HepG2 (cell line): ENCODE results near the gene SQSTM1. TPM values are rescaled to one million over a fixed set of nuclear protein-coding genes. Genes with fewer than 3 reads are reported as not detected.

Source experiments
- AGO1 ChIP-seq: fragments of 200-400 bp; formaldehyde crosslinking; IDR thresholded peaks from 2 replicates; pipeline ENCODE4 v1.6.1; 2017; ENCODE audit warnings: mild to moderate bottlenecking, low read depth, low read length, moderate library complexity; ENCODE audit not compliant: poor library complexity, severe bottlenecking
- BORCS8-MEF2B ChIP-seq: sonication (generic); formaldehyde crosslinking; IDR thresholded peaks from 2 replicates; pipeline ENCODE4 v1.8.0; 2022; ENCODE audit warnings: mild to moderate bottlenecking, missing genetic modification reagents
- HOXA9 ChIP-seq: sonication (generic); formaldehyde crosslinking; IDR thresholded peaks from 2 replicates; pipeline ENCODE4 v1.8.1; 2022; ENCODE audit warnings: missing genetic modification reagents, mild to moderate bottlenecking, moderate library complexity, borderline replicate concordance
- LCORL ChIP-seq, 2 experiments: fragments of 450-650 bp in 1 of 2; sonication (generic) in 1 of 2; formaldehyde crosslinking in 1 of 2; IDR thresholded peaks; 2 replicates each; pipeline versions ENCODE4 v1.5.0 to v1.6.1; 2017 to 2020; ENCODE audit warnings: antibody characterized with exemption in 1 of 2, missing genetic modification reagents in 1 of 2
- MAFK ChIP-seq, 2 experiments: IDR thresholded peaks in 1 of 2; conservative IDR thresholded peaks in 1 of 2; 2 replicates each; pipeline ENCODE4 v1.6.1; 2011; ENCODE audit warnings: improper control_type of control experiment in 2 of 2, low read length in 2 of 2
- POLR2A ChIP-seq, 2 experiments: IDR thresholded peaks; 2 replicates each; pipeline ENCODE4 v1.6.1; 2011; ENCODE audit warnings: low read depth in 2 of 2, low read length in 2 of 2, mild to moderate bottlenecking in 1 of 2, moderate library complexity in 1 of 2; ENCODE audit not compliant: insufficient read depth in 1 of 2
- RAD21 ChIP-seq: fragments of 450-650 bp; formaldehyde crosslinking; IDR thresholded peaks from 2 replicates; pipeline ENCODE4 v1.5.0; 2020; ENCODE audit warnings: mild to moderate bottlenecking
- RFXAP ChIP-seq: sonication (generic); formaldehyde crosslinking; IDR thresholded peaks from 2 replicates; pipeline ENCODE4 v1.4.0; 2020; ENCODE audit warnings: missing genetic modification reagents, borderline replicate concordance
- RXRB ChIP-seq: IDR thresholded peaks from 2 replicates; pipeline ENCODE4 v1.6.1; 2016; ENCODE audit warnings: borderline replicate concordance, missing genetic modification reagents, missing compliant biosample characterization
- SIN3A ChIP-seq: IDR thresholded peaks from 2 replicates; pipeline ENCODE4 v1.6.1; 2011; ENCODE audit warnings: low read depth, mild to moderate bottlenecking, control low read depth, low read length, borderline replicate concordance
- TP53 ChIP-seq: sonication (generic); formaldehyde crosslinking; conservative IDR thresholded peaks from 2 replicates; pipeline ENCODE4 v1.4.0; 2020; ENCODE audit warnings: missing genetic modification reagents
- ZEB1 ChIP-seq: IDR thresholded peaks from 2 replicates; pipeline ENCODE4 v1.6.1; 2012; ENCODE audit warnings: mild to moderate bottlenecking, low read depth, inconsistent platforms; ENCODE audit not compliant: insufficient replicate concordance
- ZFYVE20 ChIP-seq: sonication (generic); formaldehyde crosslinking; IDR thresholded peaks from 2 replicates; pipeline ENCODE4 v1.8.0; 2023; ENCODE audit warnings: low read depth, mild to moderate bottlenecking, moderate library complexity, missing genetic modification reagents, borderline replicate concordance
- ZNF350 ChIP-seq: sonication (generic); formaldehyde crosslinking; IDR thresholded peaks from 2 replicates; pipeline ENCODE4 v1.4.0; 2020; ENCODE audit warnings: mild to moderate bottlenecking, low read depth, missing genetic modification reagents, borderline replicate concordance
- ZNF460 ChIP-seq: sonication (generic); formaldehyde crosslinking; IDR thresholded peaks from 2 replicates; pipeline ENCODE4 v1.5.1; 2020; ENCODE audit warnings: missing genetic modification reagents, mild to moderate bottlenecking, borderline replicate concordance
- ZNF563 ChIP-seq: sonication (generic); formaldehyde crosslinking; IDR thresholded peaks from 2 replicates; pipeline ENCODE4 v1.8.0; 2022; ENCODE audit warnings: mild to moderate bottlenecking, moderate library complexity, missing genetic modification reagents
- ZNF660 ChIP-seq: sonication (generic); formaldehyde crosslinking; IDR thresholded peaks from 2 replicates; pipeline ENCODE4 v1.5.1; 2020; ENCODE audit warnings: mild to moderate bottlenecking, low read depth, missing genetic modification reagents, borderline replicate concordance
- ZNF768 ChIP-seq: sonication (generic); formaldehyde crosslinking; IDR thresholded peaks from 2 replicates; pipeline ENCODE4 v1.4.0; 2020; ENCODE audit warnings: missing genetic modification reagents
- polyA plus RNA-seq, 8 experiments: library from polyadenylated mRNA; depleted of rRNA in 3 of 8; stranded (reverse) in 7 of 8; unstranded in 1 of 8; fragments of >200 nt; fragmentation: Illumina TruSeq in 4 of 8; extraction: Trizol in 4 of 8; gene quantifications; 2 replicates each; pipeline versions ENCODE4 v1.2.1 to v1.2.3, GENCODE V29; 2011 to 2016; ENCODE audit warnings: low read depth in 4 of 8, missing spikeins in 1 of 8, mixed read lengths in 1 of 8; ENCODE audit not compliant: insufficient read depth in 1 of 8
- total RNA-seq, 5 experiments: library from RNA; depleted of rRNA; stranded (reverse); fragments of >200 nt; fragmentation: Illumina TruSeq; extraction: Trizol; gene quantifications; 2 replicates each; pipeline ENCODE4 v1.2.3, GENCODE V29; 2016; ENCODE audit warnings: low read depth in 1 of 5
- TF ChIP-seq, protein P1 (sequence below): IDR thresholded peaks from 2 replicates; pipeline ENCODE4 v1.6.1; 2016; ENCODE audit warnings: missing genetic modification reagents, missing compliant biosample characterization
- TF ChIP-seq, protein P2 (sequence below): sonication (generic); formaldehyde crosslinking; IDR thresholded peaks from 2 replicates; pipeline ENCODE4 v1.9.0; 2021; ENCODE audit warnings: missing genetic modification reagents, borderline replicate concordance
- TF ChIP-seq, protein P3 (sequence below): IDR thresholded peaks from 2 replicates; pipeline ENCODE4 v1.6.1; 2016
- TF ChIP-seq, protein P4 (sequence below): IDR thresholded peaks from 2 replicates; pipeline ENCODE4 v1.6.1; 2016; ENCODE audit warnings: low read depth

Gene SQSTM1
- total and polyA plus RNA-seq, 2 of the 13 experiments (the other 11 are each of a cell fraction or from before 2014, with no cell fraction given), result 90.9 to 160 TPM

DNA sequence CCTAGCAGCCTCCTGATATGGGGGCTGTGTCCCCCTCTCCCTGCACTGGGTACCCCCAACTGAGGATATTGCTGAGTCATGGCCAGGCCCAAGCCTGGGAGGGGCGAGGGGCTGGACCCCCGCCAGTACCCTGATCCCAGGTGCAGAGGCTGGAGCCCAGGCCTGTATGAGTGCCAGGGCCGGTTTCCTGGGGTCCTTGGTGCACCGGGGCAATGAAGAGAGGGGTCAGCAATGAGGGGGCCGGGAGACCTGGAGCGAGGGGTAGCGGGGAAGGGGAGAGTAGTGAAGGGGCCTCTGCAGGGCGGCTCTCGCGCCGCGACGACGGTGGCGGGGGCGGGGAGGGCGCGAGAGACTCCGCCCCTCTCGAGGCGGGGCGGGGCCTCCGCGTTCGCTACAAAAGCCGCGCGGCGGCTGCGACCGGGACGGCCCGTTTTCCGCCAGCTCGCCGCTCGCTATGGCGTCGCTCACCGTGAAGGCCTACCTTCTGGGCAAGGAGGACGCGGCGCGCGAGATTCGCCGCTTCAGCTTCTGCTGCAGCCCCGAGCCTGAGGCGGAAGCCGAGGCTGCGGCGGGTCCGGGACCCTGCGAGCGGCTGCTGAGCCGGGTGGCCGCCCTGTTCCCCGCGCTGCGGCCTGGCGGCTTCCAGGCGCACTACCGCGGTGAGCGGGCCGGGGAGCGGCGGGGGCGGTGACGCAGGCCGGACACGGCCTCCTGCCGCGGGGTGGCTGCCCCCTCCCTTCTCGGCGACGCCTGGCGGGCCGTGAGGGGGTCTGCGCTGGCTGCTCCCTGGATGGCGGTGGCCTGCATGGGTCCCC lies at the start of gene SQSTM1 (continued):
- no peak for TF ChIP-seq ZNF460 (CRISPR knock-in tag)
- peak; percentile 62 for TF ChIP-seq RAD21 (CRISPR knock-in tag)
- peak in 1 of 2 experiments; percentile 99; a peak in 2 of 4 replicates for TF ChIP-seq POLR2A (IDR thresholded peaks at IDR 0.05; ENCODE audit: insufficient read depth in 1 of 2, low read depth in 2 of 2, low read length in 2 of 2)
- TF ChIP-seq ZFYVE20 (CRISPR knock-in tag), result no peak; the same call in 1 of the 2 replicates
- peak; percentile 14 for TF ChIP-seq AGO1
- TF ChIP-seq LCORL (IDR thresholded peaks at IDR 0.05), result no peak
- 0 out of 2 replicates have a peak, but pooled peaks have one; percentile 11 for TF ChIP-seq LCORL (CRISPR knock-in tag; IDR thresholded peaks at IDR 0.05)
- TF ChIP-seq RFXAP (CRISPR knock-in tag), result no peak
- TF ChIP-seq MAFK (conservative IDR thresholded peaks at IDR 0.05 in 1 of 2, IDR thresholded peaks at IDR 0.05 in 1 of 2; ENCODE audit: low read length in 2 of 2), result peak; percentile 88 to 97
- peak; percentile 89; the same call in 1 of the 2 replicates for TF ChIP-seq SIN3A
- TF ChIP-seq ZEB1, result no peak
- TF ChIP-seq ZNF768 (CRISPR knock-in tag), result peak; percentile 66
- TF ChIP-seq, protein P1, sequence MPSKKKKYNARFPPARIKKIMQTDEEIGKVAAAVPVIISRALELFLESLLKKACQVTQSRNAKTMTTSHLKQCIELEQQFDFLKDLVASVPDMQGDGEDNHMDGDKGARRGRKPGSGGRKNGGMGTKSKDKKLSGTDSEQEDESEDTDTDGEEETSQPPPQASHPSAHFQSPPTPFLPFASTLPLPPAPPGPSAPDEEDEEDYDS, result peak; percentile 98
- TF ChIP-seq TP53 (CRISPR knock-in tag), result no peak
- TF ChIP-seq, protein P2, sequence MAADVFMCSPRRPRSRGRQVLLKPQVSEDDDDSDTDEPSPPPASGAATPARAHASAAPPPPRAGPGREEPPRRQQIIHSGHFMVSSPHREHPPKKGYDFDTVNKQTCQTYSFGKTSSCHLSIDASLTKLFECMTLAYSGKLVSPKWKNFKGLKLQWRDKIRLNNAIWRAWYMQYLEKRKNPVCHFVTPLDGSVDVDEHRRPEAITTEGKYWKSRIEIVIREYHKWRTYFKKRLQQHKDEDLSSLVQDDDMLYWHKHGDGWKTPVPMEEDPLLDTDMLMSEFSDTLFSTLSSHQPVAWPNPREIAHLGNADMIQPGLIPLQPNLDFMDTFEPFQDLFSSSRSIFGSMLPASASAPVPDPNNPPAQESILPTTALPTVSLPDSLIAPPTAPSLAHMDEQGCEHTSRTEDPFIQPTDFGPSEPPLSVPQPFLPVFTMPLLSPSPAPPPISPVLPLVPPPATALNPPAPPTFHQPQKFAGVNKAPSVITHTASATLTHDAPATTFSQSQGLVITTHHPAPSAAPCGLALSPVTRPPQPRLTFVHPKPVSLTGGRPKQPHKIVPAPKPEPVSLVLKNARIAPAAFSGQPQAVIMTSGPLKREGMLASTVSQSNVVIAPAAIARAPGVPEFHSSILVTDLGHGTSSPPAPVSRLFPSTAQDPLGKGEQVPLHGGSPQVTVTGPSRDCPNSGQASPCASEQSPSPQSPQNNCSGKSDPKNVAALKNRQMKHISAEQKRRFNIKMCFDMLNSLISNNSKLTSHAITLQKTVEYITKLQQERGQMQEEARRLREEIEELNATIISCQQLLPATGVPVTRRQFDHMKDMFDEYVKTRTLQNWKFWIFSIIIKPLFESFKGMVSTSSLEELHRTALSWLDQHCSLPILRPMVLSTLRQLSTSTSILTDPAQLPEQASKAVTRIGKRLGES (CRISPR knock-in tag), result no peak; the same call in 1 of the 2 replicates
- no peak for TF ChIP-seq HOXA9 (CRISPR knock-in tag)
- no peak for TF ChIP-seq RXRB (CRISPR knock-in tag)
- TF ChIP-seq BORCS8-MEF2B (CRISPR knock-in tag), result peak; percentile 69; the same call in 1 of the 2 replicates
- TF ChIP-seq ZNF350 (CRISPR knock-in tag), result no peak
- TF ChIP-seq, protein P3, sequence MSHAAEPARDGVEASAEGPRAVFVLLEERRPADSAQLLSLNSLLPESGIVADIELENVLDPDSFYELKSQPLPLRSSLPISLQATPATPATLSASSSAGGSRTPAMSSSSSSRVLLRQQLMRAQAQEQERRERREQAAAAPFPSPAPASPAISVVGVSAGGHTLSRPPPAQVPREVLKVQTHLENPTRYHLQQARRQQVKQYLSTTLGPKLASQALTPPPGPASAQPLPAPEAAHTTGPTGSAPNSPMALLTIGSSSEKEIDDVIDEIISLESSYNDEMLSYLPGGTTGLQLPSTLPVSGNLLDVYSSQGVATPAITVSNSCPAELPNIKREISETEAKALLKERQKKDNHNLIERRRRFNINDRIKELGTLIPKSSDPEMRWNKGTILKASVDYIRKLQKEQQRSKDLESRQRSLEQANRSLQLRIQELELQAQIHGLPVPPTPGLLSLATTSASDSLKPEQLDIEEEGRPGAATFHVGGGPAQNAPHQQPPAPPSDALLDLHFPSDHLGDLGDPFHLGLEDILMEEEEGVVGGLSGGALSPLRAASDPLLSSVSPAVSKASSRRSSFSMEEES (CRISPR knock-in tag), result peak; percentile 62
- TF ChIP-seq ZNF660 (CRISPR knock-in tag), result 0 out of 2 replicates have a peak, but pooled peaks have one; percentile 62
- TF ChIP-seq ZNF563, result peak; percentile 84
- TF ChIP-seq, protein P4, sequence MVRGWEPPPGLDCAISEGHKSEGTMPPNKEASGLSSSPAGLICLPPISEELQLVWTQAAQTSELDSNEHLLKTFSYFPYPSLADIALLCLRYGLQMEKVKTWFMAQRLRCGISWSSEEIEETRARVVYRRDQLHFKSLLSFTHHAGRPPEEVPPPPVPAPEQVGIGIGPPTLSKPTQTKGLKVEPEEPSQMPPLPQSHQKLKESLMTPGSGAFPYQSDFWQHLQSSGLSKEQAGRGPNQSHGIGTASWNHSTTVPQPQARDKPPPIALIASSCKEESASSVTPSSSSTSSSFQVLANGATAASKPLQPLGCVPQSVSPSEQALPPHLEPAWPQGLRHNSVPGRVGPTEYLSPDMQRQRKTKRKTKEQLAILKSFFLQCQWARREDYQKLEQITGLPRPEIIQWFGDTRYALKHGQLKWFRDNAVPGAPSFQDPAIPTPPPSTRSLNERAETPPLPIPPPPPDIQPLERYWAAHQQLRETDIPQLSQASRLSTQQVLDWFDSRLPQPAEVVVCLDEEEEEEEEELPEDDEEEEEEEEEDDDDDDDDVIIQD (CRISPR knock-in tag), result no peak
